HG03196 (cell line): Measurements from ENCODE around the gene IRF6.

Source experiments
- ATAC-seq: cut with Tn5 transposase; IDR thresholded peaks from one replicate; pipeline ENCODE4 v1.9.1; 2021; ENCODE audit not compliant: unreplicated experiment

Gene IRF6

GRCh38 chr1:209736490-209737117 is 69.3 kb downstream of the IRF6 start:
- no peak for ATAC-seq
